Measurements from ENCODE around the gene TBC1D14.

DNA sequence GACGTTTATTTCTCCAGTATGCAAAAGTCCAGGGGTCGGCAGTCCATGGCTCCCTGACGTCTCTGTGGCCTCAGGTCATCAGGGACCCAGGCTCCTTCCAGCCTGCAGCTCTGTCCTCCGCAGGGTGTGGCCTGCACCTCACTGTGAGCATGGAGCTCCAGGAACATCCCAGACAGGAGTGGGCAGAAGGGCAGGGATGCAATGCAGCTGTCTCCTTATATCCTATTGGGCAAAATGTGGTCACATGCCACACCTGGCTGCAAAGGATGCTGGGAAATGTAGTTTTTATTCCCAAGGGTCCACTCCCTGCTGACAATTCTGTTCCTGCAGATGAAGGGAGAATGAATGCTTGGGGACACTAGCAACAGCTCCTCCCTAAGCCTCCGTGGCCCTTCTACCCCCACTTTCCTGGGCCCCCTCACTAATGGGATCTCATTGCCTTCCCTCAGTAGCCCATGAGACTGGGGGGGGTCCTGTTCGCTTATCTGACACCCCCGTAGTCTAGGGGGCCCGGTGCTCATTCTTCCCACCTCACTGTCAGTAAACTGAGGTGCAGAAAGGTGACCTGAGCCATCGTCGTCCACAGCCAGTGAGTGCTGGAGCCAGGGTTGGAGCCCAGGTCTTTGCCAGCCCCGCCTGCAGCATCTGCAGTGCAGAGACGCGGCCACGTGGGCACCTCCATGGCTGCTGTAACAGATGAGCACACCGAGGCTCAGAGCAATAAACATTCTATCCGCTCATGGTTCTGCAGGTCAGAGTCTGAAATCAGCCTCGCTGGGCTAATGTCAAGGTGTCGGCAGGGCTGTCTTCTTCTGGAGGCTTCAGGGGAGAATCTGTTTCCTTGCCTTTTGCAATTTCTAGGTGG lies 164.1 kb downstream of the TBC1D14 start:
- TF ChIP-seq, protein P1, sequence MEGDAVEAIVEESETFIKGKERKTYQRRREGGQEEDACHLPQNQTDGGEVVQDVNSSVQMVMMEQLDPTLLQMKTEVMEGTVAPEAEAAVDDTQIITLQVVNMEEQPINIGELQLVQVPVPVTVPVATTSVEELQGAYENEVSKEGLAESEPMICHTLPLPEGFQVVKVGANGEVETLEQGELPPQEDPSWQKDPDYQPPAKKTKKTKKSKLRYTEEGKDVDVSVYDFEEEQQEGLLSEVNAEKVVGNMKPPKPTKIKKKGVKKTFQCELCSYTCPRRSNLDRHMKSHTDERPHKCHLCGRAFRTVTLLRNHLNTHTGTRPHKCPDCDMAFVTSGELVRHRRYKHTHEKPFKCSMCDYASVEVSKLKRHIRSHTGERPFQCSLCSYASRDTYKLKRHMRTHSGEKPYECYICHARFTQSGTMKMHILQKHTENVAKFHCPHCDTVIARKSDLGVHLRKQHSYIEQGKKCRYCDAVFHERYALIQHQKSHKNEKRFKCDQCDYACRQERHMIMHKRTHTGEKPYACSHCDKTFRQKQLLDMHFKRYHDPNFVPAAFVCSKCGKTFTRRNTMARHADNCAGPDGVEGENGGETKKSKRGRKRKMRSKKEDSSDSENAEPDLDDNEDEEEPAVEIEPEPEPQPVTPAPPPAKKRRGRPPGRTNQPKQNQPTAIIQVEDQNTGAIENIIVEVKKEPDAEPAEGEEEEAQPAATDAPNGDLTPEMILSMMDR (IDR thresholded peaks at IDR 0.05; ENCODE audit: low read depth, low read length): no peak
- TF ChIP-seq EZH2phosphoT487 (IDR thresholded peaks at IDR 0.05; ENCODE audit: low read depth): no peak
